CD4-positive, alpha-beta memory T cell (primary cell): ENCODE measurements around the gene SV2B. TPM values are rescaled to one million over a fixed set of nuclear protein-coding genes. Genes with fewer than 3 reads are reported as not detected.
A peak's percentile ranks its signal among the peaks of the same experiment; 100 is the strongest.
"Not testable (repeated sequence)": the region's sequence is repeated elsewhere in the genome, so short reads cannot be mapped to it uniquely, and the experiment has no call there.

Experiments
- CTCF ChIA-PET: fragments of 350-600 bp; sonication (Branson Sonifier 250); formaldehyde crosslinking; loops from one replicate; lab custom pipeline; 2021; ENCODE audit warnings: inconsistent platforms; ENCODE audit not compliant: partially characterized antibody; lab: Charles Lee
- POLR2A ChIA-PET: fragments of 350-600 bp; sonication (Branson Sonifier 250); formaldehyde crosslinking; loops from one replicate; lab custom pipeline; 2021; ENCODE audit not compliant: partially characterized antibody; lab: Charles Lee
- DNase-seq, 5 donors: peaks; one replicate each; pipeline versions ENCODE4 v3.0.0 to v3.0.0-alpha.2; 2020 to 2022; ENCODE audit warnings: mixed read lengths in 1 of 5
- H3K27ac ChIP-seq: one replicate; pipeline ENCODE4 v1.7.0; 2013; ENCODE audit warnings: low read depth, low read length
- H3K27me3 ChIP-seq: 2 replicates; pipeline ENCODE4 v1.7.0; 2013; ENCODE audit warnings: mild to moderate bottlenecking, low read length, moderate library complexity; ENCODE audit not compliant: insufficient read depth
- H3K36me3 ChIP-seq: 2 replicates; pipeline ENCODE4 v1.7.0; 2013; ENCODE audit warnings: mild to moderate bottlenecking, low read length, moderate library complexity; ENCODE audit not compliant: insufficient read depth
- H3K4me1 ChIP-seq: 2 replicates; pipeline ENCODE4 v1.7.0; 2013; ENCODE audit warnings: mild to moderate bottlenecking, low read length, moderate library complexity; ENCODE audit not compliant: insufficient read depth
- H3K4me3 ChIP-seq, 2 donors: one replicate each; pipeline ENCODE4 v1.7.0; 2013; ENCODE audit warnings: low read length in 2 of 2, mild to moderate bottlenecking in 1 of 2
- H3K9me3 ChIP-seq, 2 donors: one replicate each; pipeline ENCODE4 v1.7.0; 2013; ENCODE audit warnings: low read length in 2 of 2, control low read depth in 1 of 2; ENCODE audit not compliant: control insufficient read depth in 1 of 2
- H3K27ac Mint-ChIP-seq, 7 donors: one replicate each; pipeline ENCODE4 v1.8.0; 2020 to 2021; ENCODE audit warnings: mixed read lengths in 7 of 7, mild to moderate bottlenecking in 6 of 7, inconsistent platforms in 3 of 7, moderate library complexity in 3 of 7
- H3K27me3 Mint-ChIP-seq, 2 donors: one replicate each; pipeline ENCODE4 v1.8.0; 2020 to 2021; ENCODE audit warnings: mixed read lengths in 2 of 2
- H3K36me3 Mint-ChIP-seq, 2 donors: one replicate each; pipeline ENCODE4 v1.8.0; 2020 to 2021; ENCODE audit warnings: mixed read lengths in 2 of 2, inconsistent platforms in 1 of 2, mild to moderate bottlenecking in 1 of 2
- H3K4me1 Mint-ChIP-seq, 4 donors: one replicate each; pipeline ENCODE4 v1.8.0; 2020 to 2021; ENCODE audit warnings: mixed read lengths in 4 of 4, mild to moderate bottlenecking in 1 of 4
- H3K4me3 Mint-ChIP-seq, 8 donors: one replicate each; pipeline ENCODE4 v1.8.0; 2020 to 2021; ENCODE audit warnings: mixed read lengths in 8 of 8, mild to moderate bottlenecking in 7 of 8, moderate library complexity in 6 of 8, inconsistent platforms in 3 of 8
- H3K9me3 Mint-ChIP-seq, 8 donors: one replicate each; pipeline ENCODE4 v1.8.0; 2020 to 2021; ENCODE audit warnings: mixed read lengths in 8 of 8, mild to moderate bottlenecking in 5 of 8, inconsistent platforms in 3 of 8, moderate library complexity in 1 of 8
- intact Hi-C: fragments of 100-400 bp; cut with micrococcal nuclease; formaldehyde crosslinking; loops from one replicate; pipeline ENCODE4 v1.15.1; 2023
- polyA plus RNA-seq, 2 donors: library from polyadenylated mRNA; unstranded; fragments of 300-500 nt; fragmentation: Illumina TruSeq; gene quantifications; one replicate each; pipeline ENCODE4 v1.2.3, GENCODE V29; 2021
- total RNA-seq, 2 experiments: library from RNA; stranded (reverse); gene quantifications; one replicate each; pipeline ENCODE4 v1.2.3, GENCODE V29; 2021

Gene SV2B
- total and polyA plus RNA-seq, 4 experiments from 2014 or later = 0.03 TPM; not detected in 3

GRCh38 chr15:91335702-91336101 is 235.6 kb downstream of the SV2B start:
- Mint-ChIP-seq H3K4me1 (peaks cover 18 to 38% (median 25%) of the 10 kb centered on the region in 4 donors), H3K27ac (no peak overlapping the region), H3K36me3 (no peaks in the 10 kb centered on the region), H3K9me3 (no peaks in the 10 kb centered on the region), H3K4me3 (peak overlapping the region in 1 of 8 donors; percentile 28), H3K27me3 (no peaks in the 10 kb centered on the region)
- DNase-seq = no peak
- POLR2A ChIA-PET = interaction anchor here (1.2 kb wide), 1 partner anchor 35 kb away, joined by 3 read pairs; no protein-coding TSS in a partner anchor
- Histone ChIP-seq H3K36me3 (no peaks in the 10 kb centered on the region), H3K27ac (no peak overlapping the region), H3K4me3 (no peak overlapping the region), H3K27me3 (no peaks in the 10 kb centered on the region), H3K4me1 (peaks cover 25% of the 10 kb centered on the region), H3K9me3 (no peaks in the 10 kb centered on the region)
- intact Hi-C loops = no loop called here
- CTCF ChIA-PET = no interaction called here

GRCh38 chr15:91336687-91337086 is 236.6 kb downstream of the SV2B start:
- peak in 1 of 5 donors; percentile 28 for DNase-seq
- no peaks in the 10 kb centered on the region for H3K9me3 ChIP-seq
- Mint-ChIP-seq H3K4me1 (peaks cover 18 to 35% (median 25%) of the 10 kb centered on the region in 4 donors), H3K27me3 (peaks cover 0 to 1% of the 10 kb centered on the region in 2 donors), H3K36me3 (no peaks in the 10 kb centered on the region), H3K9me3 (peaks cover 0 to 2% (median 0%) of the 10 kb centered on the region in 8 donors), H3K27ac (peak overlapping the region in 6 of 7 donors; percentile 6 to 79 (median 53)), H3K4me3 (peak overlapping the region in 6 of 8 donors; percentile 44 to 84 (median 70))
- no peak overlapping the region for H3K4me3 ChIP-seq
- ChIA-PET CTCF (no interaction called here), POLR2A (no interaction called here)
- peaks cover 25% of the 10 kb centered on the region for H3K4me1 ChIP-seq
- H3K36me3 ChIP-seq = no peaks in the 10 kb centered on the region
- no peaks in the 10 kb centered on the region for H3K27me3 ChIP-seq
- intact Hi-C loops = no loop called here
- H3K27ac ChIP-seq = no peak overlapping the region

- intact Hi-C loops = no loop called here
- ChIA-PET POLR2A (no interaction called here), CTCF (no interaction called here)
- Mint-ChIP-seq H3K36me3 (no peaks in the 10 kb centered on the region), H3K4me1 (peaks cover 18 to 38% (median 28%) of the 10 kb centered on the region in 4 donors), H3K27ac (no peak overlapping the region), H3K4me3 (no peak overlapping the region), H3K9me3 (peaks cover 0 to 2% (median 0%) of the 10 kb centered on the region in 8 donors), H3K27me3 (peaks cover 0 to 4% of the 10 kb centered on the region in 2 donors)
- Histone ChIP-seq H3K36me3 (no peaks in the 10 kb centered on the region), H3K4me1 (peaks cover 25% of the 10 kb centered on the region), H3K27me3 (no peaks in the 10 kb centered on the region), H3K4me3 (no peak overlapping the region), H3K27ac (no peak overlapping the region), H3K9me3 (no peaks in the 10 kb centered on the region)
- no peak for DNase-seq
Observed at GRCh38 chr15:91338766-91339165, 238.7 kb downstream of the SV2B start.

GRCh38 chr15:91342097-91342496 is 242.0 kb downstream of the SV2B start:
- Histone ChIP-seq H3K4me3 (no peak overlapping the region), H3K4me1 (peaks cover 11% of the 10 kb centered on the region), H3K27ac (no peak overlapping the region), H3K36me3 (no peaks in the 10 kb centered on the region), H3K9me3 (no peaks in the 10 kb centered on the region), H3K27me3 (no peaks in the 10 kb centered on the region)
- H3K9me3 Mint-ChIP-seq = peaks cover 0 to 6% (median 2%) of the 10 kb centered on the region in 8 donors
- no peak for DNase-seq
- intact Hi-C loops = no loop called here
- H3K4me1 Mint-ChIP-seq = peaks cover 3 to 33% (median 17%) of the 10 kb centered on the region in 4 donors
- H3K36me3 Mint-ChIP-seq = no peaks in the 10 kb centered on the region
- ChIA-PET POLR2A (no interaction called here), CTCF (no interaction called here)
- H3K27me3 Mint-ChIP-seq = peaks cover 0 to 7% of the 10 kb centered on the region in 2 donors
- H3K27ac Mint-ChIP-seq = no peak overlapping the region
- H3K4me3 Mint-ChIP-seq = no peak overlapping the region

- H3K4me1 Mint-ChIP-seq = peaks cover 12 to 39% (median 20%) of the 10 kb centered on the region in 4 donors
- intact Hi-C loops, H3K4me3 Mint-ChIP-seq: not testable (repeated sequence)
Observed at GRCh38 chr15:91344912-91345311, 244.9 kb downstream of the SV2B start.

GRCh38 chr15:91345736-91346135 is 245.7 kb downstream of the SV2B start:
- Histone ChIP-seq H3K9me3 (no peaks in the 10 kb centered on the region), H3K4me3 (no peak overlapping the region), H3K4me1 (peaks cover 15% of the 10 kb centered on the region), H3K36me3 (no peaks in the 10 kb centered on the region), H3K27me3 (no peaks in the 10 kb centered on the region), H3K27ac (no peak overlapping the region)
- H3K9me3 Mint-ChIP-seq = peaks cover 0 to 6% (median 2%) of the 10 kb centered on the region in 8 donors
- DNase-seq = no peak
- H3K27ac Mint-ChIP-seq = peak overlapping the region in 1 of 7 donors; percentile 42
- CTCF ChIA-PET = no interaction called here
- peaks cover 12 to 40% (median 20%) of the 10 kb centered on the region in 4 donors for H3K4me1 Mint-ChIP-seq
- no peak overlapping the region for H3K4me3 Mint-ChIP-seq
- no peaks in the 10 kb centered on the region for H3K36me3 Mint-ChIP-seq
- POLR2A ChIA-PET = no interaction called here
- intact Hi-C loops = no loop called here
- H3K27me3 Mint-ChIP-seq = peaks cover 0 to 7% of the 10 kb centered on the region in 2 donors

More at GRCh38 chr15:91344912-91345311, 244.9 kb downstream of the SV2B start:
- H3K27ac ChIP-seq, H3K4me3 ChIP-seq, CTCF ChIA-PET, H3K36me3 ChIP-seq, H3K27me3 Mint-ChIP-seq, H3K9me3 ChIP-seq, H3K9me3 Mint-ChIP-seq, H3K27ac Mint-ChIP-seq, H3K27me3 ChIP-seq, DNase-seq, H3K36me3 Mint-ChIP-seq, POLR2A ChIA-PET: not testable (repeated sequence)
- peaks cover 15% of the 10 kb centered on the region for H3K4me1 ChIP-seq

GRCh38 chr15:91346259-91346658 is 246.2 kb downstream of the SV2B start:
- peaks cover 0 to 9% (median 1%) of the 10 kb centered on the region in 8 donors for H3K9me3 Mint-ChIP-seq

More at GRCh38 chr15:91346259-91346658, 246.2 kb downstream of the SV2B start:
- H3K27ac ChIP-seq = no peak overlapping the region
- Mint-ChIP-seq H3K27ac (no peak overlapping the region), H3K36me3 (no peaks in the 10 kb centered on the region), H3K4me3 (no peak overlapping the region), H3K27me3 (peaks cover 0 to 7% of the 10 kb centered on the region in 2 donors), H3K4me1 (peaks cover 12 to 40% (median 20%) of the 10 kb centered on the region in 4 donors)
- H3K36me3 ChIP-seq = no peaks in the 10 kb centered on the region
- intact Hi-C loops = no loop called here
- POLR2A ChIA-PET = no interaction called here
- no peak for DNase-seq
- H3K4me1 ChIP-seq = peaks cover 15% of the 10 kb centered on the region
- H3K4me3 ChIP-seq = no peak overlapping the region
- no peaks in the 10 kb centered on the region for H3K27me3 ChIP-seq
- no peaks in the 10 kb centered on the region for H3K9me3 ChIP-seq
- CTCF ChIA-PET = no interaction called here
